DMS79 treated with DMSO at 0.1 percent for 48 hours (cell line): ENCODE measurements around the gene FAM24A.
A peak's percentile ranks its signal among the peaks of the same experiment; 100 is the strongest.

ENCODE experiments used
- DNase-seq: peaks from one replicate; lab custom pipeline; 2025; lab: John Stamatoyannopoulos, UW

FAM24A gene

GRCh38 chr10:122931088-122931906 lies 20.9 kb downstream of the FAM24A start:
- DNase-seq = no peak

GRCh38 chr10:122939133-122939855 lies 28.9 kb downstream of the FAM24A start:
- no peak for DNase-seq

DNA sequence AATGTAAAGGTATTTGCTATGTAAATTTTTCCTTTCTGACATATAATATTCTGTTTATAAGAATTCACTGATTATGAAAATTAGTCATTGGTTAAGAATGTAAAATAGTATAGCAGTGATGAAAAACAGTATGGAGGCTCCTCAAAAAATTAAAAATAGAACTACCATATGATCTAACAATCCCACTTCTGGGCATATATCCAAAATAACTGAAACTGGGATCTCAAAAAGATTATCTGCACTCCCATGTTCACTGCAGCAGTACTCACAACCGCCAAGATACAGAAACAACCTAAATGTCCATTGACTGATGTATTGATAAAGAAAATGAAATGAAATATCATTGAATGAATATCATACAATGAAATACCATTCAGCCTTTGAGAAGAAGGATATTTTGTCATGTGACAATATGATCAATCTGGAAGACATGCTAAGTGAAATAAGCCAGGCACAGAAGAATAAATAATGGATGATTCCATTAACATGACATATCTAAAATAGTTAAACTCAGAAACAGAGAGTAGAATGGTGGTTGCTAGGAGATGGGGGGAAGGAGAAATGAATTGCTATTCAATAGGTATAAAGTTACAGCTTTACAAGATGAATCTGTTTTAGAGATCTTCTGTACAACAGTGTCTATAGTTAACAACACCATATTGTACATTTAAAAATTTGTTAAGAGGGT lies 29.6 kb downstream of the FAM24A start:
- no peak for DNase-seq

DNA sequence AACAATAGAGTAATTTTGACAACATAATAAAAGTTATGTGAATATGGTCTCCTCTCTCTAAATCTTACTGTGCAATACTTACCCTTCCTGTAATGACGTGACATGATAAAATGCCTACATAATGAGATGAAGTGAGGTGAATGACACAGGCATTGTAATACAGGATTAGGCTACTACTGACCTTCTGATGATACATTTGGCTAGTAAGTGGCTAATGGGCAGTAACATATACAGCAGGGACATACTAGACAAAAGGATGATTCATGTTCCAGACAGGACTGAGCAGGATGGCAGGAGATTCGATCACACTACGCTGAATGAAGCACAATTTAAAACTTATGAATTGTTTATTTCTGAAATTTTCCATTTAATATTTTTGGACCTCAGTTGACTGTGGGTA lies 38.9 kb downstream of the FAM24A start:
- DNase-seq = no peak

DNA sequence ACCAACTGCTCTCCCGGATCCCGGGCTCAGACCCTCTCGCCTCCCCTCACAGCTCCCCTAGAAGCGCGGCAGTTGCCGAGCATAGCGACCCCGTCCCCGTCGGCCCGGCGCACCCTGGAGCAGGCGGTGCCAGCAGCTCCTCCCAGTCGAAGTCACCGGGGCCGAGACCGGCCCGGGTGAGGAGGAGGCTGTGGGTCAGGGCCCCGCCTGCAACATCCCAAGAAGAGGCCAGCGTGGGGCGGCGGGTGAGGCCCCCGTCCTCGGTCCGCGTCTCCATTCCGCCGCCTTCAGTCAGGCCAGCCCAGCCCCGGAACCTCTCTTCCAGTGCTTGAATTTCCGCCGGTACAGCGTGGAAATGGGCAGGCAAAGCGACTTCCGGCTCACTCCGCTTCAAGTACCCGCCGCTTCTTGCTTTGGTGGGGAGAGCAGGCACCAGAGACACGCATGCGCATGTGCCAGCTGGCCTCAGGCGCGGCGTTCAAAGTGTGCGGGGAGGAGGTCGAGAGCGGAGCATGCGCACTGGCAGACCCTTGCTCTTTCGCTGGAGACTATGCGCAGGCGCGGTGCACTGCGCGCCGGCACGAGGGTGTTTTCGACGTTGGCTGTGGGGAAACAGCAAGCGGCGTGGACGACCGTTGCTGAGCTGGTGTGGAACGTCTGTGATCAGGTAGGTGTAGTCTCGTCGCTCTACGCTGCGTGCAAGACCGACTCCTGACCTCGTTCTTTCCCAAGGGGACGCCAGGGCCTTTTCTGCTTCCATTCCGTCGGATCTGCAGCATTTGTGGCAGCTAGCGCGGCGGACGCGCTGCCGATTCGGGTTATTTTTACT lies 43.7 kb downstream of the FAM24A start, which contains the start of gene C10orf88:
C10orf88 (minus strand) TSS at position 326 of the 829 bp plus-strand sequence; CDS start at position 277, 49 bp downstream.
- DNase-seq = peak; percentile 90

GRCh38 chr10:122954731-122955050 lies 44.3 kb downstream of the FAM24A start:
- no peak for DNase-seq

DNA sequence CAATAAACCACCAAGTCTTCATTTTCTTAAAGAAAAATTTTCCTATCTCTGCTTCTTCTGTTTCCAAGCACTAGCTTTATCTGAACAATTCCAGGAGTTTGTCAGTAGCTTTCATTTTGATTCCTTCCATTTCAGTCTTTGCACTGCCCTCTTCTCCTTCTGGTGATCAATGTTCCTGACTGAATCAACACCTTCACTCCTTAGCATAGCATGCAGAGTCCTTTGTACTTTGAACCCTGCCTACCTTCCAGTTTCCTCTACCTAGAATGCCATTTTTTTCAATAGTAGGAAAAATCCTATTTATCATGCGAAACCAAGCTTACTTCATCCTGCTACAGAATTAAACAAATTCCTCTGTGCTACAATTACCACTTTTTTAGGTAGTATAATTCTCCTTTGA lies 45.5 kb downstream of the FAM24A start:
- no peak for DNase-seq

GRCh38 chr10:122957474-122957873 lies 47.1 kb downstream of the FAM24A start:
- DNase-seq = no peak

- no peak for DNase-seq
These were observed 52.0 kb downstream of the FAM24A start for GRCh38 chr10:122962405-122962804.
